Stimulated activated CD8-positive, alpha-beta memory T cell treated with anti-CD3 and anti-CD28 coated beads, Interleukin-4, amount 100 ng/mL, for 48 hours (primary cell): ENCODE measurements around the gene AASDH.
A peak's percentile ranks its signal among the peaks of the same experiment; 100 is the strongest.

Experiments
- DNase-seq: peaks from one replicate; pipeline ENCODE4 v3.0.0-alpha.2; 2020

The AASDH gene

DNA sequence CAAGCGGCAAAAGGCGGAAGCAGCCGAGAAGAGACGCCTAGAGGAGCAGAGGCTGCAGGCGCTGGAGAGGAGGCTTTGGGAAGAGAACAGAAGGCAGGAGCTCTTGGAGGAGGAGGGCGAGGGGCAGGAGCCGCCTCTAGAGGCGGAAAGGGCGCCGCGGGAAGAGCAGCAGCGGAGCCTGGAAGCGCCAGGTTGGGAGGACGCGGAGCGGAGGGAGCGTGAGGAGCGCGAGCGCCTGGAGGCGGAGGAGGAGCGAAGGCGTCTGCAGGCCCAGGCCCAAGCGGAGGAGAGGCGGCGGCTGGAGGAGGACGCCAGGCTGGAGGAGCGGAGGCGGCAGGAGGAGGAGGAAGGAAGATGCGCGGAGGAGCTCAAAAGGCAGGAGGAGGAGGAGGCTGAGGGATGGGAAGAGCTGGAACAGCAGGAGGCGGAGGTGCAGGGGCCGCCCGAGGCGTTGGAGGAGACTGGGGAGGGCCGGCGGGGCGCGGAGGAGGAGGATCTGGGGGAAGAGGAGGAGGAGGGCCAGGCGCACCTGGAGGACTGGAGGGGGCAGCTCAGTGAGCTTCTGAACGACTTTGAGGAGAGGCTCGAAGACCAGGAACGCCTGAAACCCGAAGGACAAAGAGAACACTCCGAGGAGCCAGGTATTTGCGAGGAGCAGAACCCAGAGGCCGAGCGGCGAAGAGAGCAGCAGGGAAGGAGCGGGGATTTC lies 72.9 kb downstream of the AASDH start:
- no peak for DNase-seq

- no peak for DNase-seq
Observed at GRCh38 chr4:56313132-56313531, 74.2 kb downstream of the AASDH start.

GRCh38 chr4:56311299-56311975 lies 75.9 kb downstream of the AASDH start:
- no peak for DNase-seq

DNA sequence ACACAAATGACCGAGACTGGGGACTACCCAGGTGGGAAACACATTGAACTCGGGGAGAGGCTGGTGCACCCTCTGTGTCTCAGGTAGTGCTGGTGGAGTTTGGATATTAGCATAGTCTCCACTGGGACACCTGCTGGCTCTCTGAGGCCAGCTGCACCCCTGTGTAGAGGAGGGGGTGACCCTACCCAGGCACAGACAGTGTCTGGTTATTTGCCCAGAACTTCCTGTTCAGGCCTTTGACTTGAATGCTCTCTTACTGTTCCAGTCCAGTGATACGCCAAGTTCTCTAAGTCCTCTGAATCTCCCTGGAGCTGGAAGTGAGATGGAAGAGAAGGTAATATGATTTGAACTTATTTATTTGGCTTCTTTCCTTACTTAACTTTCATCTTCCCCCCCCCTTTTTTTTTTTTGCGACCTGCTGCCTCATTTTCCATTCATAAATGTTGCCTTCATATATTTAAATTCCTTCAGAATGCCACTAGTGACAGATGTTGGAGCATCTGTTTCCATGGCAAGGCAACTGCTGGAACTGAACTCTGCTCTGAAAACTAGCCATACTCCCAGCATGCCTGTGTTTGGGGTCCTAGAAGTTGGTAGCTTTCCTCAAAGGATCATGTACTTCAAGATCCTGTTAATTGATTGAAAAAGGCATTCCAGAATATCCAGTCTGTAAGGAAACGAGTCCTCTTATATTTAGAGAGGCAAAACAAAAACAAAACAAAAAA lies 76.7 kb downstream of the AASDH start:
- no peak for DNase-seq

- DNase-seq, result no peak
Observed at GRCh38 chr4:56308384-56308783, 78.9 kb downstream of the AASDH start.

DNA sequence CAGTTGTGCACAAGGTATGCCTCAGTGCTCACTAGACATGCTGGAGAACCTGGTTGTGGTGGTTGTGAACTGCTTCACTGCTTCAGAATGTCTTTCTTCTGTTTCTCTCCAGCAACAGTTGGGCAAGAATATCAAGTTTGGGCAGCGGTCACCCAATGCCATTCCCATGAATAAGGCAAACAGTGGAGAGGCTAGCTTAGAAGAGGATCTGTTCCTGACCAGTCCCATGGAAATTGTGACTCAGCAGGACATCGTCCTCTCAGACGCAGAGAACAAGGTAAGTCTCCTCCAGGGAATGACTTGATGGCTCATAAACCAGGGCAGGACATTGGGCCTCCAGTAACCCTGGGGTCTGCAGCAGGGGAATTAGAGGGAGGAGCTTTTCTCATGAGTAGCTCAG lies 79.9 kb downstream of the AASDH start:
- DNase-seq, result no peak

- DNase-seq, result no peak
Observed at GRCh38 chr4:56305390-56305789, 81.9 kb downstream of the AASDH start.

- no peak for DNase-seq
Observed at GRCh38 chr4:56303921-56304320, 83.4 kb downstream of the AASDH start.

DNA sequence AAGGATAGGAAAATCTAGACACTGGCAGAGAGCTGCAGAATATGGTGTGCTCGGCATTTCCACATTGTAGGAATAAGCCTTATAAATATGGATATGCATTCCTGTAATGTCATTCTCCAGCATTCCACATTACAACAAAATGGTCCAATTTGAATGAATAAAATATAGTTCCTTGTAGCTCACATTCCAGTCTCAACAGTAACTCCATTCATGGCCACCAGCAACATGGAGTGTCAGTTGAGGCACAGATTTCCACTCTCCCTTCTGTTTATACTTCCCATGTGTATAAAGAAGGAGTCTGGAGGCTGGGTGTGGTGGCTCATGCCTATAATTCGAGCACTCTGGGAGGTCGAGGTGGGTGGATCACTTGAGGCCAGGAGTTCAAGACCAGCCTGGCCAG lies 84.5 kb downstream of the AASDH start:
- DNase-seq, result no peak

GRCh38 chr4:56301997-56302496 lies 85.2 kb downstream of the AASDH start:
- DNase-seq, result no peak

DNA sequence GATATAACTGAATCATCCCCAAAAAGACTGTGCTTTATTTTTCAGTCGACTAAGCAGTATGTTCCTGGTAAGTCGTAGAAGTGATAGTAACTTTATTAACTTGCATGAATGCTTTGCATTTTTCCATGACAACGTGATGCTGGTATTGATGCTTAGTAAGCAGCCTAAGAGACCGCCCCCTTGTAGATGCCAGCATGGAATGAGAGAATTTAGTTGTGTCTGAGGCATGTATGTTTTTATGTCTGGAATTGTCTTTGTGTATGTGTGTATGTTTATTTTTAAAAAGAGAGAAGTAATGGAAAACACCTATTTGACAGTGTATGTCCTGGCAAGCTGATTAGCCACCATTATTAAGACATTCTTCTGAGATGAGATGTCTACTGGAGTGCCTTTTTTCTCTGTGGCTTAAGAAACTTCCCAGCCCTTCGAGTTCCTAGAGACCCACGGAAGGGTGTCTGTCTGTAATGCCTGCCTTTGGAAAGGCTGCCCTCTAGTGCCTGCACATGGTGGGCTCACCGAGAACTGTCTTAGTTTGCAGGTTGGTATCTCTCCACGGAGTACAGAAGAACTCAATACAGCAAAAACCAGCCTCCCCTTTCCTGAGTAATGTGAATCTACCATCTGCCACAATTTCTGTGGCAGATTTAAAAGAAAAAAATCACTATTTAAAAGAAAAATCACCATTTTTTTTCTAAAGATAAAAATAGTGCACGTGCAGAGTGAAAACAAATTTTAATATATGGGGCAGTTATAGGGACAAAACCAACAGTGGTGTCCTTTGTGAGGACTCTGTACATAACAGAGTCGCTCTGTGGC lies 85.9 kb downstream of the AASDH start:
- peak; percentile 61 for DNase-seq

GRCh38 chr4:56298236-56298635 lies 89.1 kb downstream of the AASDH start:
- no peak for DNase-seq

- no peak for DNase-seq
Observed at GRCh38 chr4:56297776-56298175, 89.5 kb downstream of the AASDH start.

DNA sequence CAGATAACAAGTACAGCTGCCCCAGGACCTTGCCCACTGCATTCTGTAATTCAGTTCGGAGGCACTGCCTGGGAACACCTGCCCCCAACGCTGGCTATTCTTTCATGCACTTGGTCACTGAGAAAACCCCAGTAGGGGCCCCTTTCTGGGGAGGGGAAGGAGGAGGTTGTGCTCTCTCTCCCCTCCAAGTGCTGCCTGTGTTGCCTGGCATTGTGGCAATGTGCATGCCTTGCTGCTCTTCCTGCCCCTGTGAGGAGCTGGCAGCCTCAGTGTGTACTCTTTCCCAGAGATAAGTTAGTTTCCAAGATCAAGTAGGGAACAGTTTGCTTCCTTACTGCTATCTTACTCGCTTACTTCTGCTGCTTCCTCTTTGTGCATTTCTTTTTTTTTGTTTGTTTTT lies 90.8 kb downstream of the AASDH start:
- DNase-seq, result no peak

DNA sequence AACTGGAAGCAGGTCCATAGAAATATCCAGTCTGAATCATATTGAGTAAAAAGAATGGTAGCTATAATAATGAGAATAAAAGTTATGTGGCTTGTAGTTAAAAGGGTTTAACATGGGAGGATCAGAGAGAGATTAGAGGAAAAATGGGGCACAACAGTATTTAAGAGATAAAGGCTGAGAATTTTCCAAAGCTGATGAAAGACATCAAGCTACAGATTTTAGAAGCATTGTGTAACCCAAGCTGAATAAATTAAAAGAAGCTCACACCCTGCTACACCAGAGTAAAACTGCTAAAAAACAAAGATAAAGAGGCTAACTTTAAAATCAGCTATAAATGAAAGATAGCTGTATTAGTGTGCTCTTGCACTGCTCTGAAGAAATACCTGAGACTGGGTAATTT lies 94.2 kb downstream of the AASDH start:
- DNase-seq, result no peak

DNA sequence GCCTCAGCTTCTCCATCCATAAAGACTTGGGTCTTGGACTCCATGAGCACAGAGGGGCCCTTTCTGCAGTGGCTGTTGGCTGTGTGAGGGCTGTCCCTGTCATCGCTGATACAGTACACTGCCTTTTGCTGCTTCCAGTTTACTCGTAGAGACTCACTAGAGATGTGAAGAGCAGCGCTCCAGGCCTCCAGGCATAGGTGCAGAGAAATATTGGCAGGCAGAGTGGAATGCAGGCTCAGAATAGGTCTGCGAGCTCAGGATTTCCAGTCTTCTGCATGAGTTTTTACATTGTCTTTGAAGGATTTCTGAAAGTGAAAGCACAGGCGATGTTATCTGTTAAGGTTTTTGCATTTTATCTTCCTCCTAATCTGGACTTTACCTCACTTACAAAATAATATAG lies 97.4 kb downstream of the AASDH start:
- DNase-seq, result no peak

DNA sequence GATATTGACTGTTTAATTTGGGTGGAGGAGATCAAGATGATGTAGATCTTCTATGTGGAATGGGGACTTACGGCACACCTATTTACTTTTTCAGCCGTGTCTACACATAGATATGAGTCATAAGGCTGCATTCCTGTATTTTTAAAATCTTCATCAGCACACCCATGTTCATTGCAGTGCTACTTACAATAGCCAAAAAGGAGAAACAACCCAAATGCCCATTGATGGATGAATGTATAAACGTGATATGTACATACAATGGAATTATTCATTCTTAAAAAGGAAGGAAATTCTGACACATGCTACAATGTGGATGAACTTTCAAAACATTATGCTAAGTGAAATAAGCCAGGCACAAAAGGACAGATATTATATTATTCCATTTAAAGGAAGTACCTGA lies 98.6 kb downstream of the AASDH start:
- DNase-seq, result no peak
